Coronary artery (tissue), 2 donors: ENCODE measurements around the gene PPARGC1A.

Experiments
- DNase-seq: peaks from one replicate; pipeline ENCODE4 v3.0.0-alpha.2; 2017; ENCODE audit warnings: low spot score
- H3K27ac ChIP-seq, 2 donors: fragments of 200-600 bp; sonication (generic); one replicate each; pipeline ENCODE4 v1.5.1; 2016 to 2019
- H3K4me3 ChIP-seq: fragments of 200-600 bp; sonication (generic); 2 replicates; pipeline ENCODE4 v1.5.1; 2016; ENCODE audit warnings: mild to moderate bottlenecking, moderate library complexity
- TF ChIP-seq, protein P1 (sequence below): fragments of 200-600 bp; sonication (generic); IDR thresholded peaks from one replicate; pipeline ENCODE4 v1.5.1; 2019; ENCODE audit warnings: antibody characterized with exemption

Gene PPARGC1A

DNA sequence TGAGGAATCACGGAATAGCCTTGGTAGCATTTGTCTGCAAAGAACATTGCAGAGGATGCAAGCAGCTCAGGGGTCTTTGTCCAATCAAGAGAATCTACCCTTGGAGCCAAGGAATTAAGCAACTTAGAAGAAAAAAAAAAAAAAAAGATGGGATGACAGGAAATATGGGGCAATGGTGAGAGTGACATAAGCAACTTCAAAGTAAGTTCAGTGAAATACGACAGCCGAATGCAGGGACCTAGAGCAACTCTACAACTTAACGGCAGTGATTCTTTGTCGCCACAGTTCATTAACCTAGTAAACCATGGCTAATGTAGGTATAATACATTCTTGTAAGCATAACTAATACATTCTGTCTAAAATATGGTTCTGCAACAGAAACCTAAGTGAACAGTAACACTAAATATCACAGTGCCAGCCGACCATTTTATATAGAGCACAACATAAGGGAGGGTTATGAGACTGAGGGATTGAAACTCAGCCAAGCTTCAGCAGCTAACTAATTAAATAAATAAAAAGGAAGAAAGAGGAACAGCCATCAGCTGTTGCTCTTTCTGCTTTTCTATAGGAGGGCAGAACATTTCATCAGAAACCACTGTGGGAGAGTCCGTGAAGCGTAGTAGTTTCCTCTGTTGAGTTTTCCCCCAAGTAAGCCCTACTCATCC is 74.7 kb downstream of the PPARGC1A start:
- no peak for DNase-seq
- Histone ChIP-seq H3K4me3 (no peak overlapping the region), H3K27ac (no peak overlapping the region)
- TF ChIP-seq, protein P1, sequence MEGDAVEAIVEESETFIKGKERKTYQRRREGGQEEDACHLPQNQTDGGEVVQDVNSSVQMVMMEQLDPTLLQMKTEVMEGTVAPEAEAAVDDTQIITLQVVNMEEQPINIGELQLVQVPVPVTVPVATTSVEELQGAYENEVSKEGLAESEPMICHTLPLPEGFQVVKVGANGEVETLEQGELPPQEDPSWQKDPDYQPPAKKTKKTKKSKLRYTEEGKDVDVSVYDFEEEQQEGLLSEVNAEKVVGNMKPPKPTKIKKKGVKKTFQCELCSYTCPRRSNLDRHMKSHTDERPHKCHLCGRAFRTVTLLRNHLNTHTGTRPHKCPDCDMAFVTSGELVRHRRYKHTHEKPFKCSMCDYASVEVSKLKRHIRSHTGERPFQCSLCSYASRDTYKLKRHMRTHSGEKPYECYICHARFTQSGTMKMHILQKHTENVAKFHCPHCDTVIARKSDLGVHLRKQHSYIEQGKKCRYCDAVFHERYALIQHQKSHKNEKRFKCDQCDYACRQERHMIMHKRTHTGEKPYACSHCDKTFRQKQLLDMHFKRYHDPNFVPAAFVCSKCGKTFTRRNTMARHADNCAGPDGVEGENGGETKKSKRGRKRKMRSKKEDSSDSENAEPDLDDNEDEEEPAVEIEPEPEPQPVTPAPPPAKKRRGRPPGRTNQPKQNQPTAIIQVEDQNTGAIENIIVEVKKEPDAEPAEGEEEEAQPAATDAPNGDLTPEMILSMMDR, result no peak

DNA sequence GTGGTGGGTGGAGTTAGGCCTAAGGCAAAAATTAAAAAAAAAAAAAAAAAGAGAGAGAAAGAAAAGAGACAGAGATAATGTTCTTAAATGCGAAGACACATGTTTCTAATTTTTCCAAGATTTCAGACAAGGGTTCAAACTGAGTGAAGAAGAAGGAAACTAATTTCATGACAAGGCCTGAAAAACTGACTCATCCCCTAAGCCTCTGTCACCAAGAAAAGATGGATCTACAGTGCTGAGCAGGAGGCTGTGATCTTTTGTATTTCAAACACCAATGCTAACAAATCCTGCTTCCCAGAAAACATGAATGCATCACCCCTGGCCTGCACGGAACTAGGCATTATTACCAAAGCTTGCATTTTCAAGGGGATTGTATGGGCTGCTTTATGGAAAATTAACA is 75.3 kb downstream of the PPARGC1A start:
- DNase-seq, result no peak
- Histone ChIP-seq H3K4me3 (no peak overlapping the region), H3K27ac (no peak overlapping the region)
- TF ChIP-seq, protein P1, result no peak

DNA sequence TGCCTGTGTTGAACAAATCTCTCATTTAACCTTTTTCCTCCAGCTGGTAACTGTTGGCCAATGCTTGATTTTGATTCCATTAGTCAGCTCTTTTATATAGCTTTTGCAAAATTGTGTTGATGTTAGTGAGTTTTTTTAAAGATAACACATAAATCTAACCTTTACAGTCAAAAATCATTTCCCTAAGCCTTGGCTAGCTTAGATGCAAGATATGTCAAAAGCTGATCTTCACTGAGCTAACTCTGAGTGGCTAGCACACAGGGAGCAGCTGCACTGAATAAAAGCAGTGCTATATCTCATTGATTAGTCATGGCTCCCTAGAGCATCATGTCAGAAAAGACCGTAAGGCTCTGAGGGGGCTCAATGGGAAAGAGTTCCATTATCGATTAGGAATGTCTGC is 78.7 kb downstream of the PPARGC1A start:
- no peak overlapping the region for H3K27ac ChIP-seq
- no peak for DNase-seq
- no peak overlapping the region for H3K4me3 ChIP-seq
- TF ChIP-seq, protein P1, result no peak

DNA sequence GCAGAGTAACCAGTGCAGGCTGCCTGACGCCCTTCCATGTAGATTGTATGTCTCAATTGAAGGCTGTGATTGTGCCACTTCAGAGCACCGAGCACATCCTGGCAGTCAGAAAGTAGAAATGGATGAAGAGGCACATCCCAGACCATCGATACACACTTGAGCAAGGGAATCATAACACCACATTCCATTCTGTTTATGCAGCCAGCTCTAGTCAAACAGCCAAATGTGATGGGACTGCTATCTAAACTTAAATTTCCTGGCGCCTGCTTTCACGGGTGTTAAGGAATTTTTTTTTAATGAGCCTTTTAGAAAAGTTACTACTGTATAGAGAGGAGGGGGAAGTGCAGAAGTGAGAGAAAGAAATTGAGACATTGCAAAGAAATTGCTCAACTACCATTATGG is 84.4 kb downstream of the PPARGC1A start:
- TF ChIP-seq, protein P1, result no peak
- no peak overlapping the region for H3K4me3 ChIP-seq
- no peak overlapping the region for H3K27ac ChIP-seq
- DNase-seq, result no peak

DNA sequence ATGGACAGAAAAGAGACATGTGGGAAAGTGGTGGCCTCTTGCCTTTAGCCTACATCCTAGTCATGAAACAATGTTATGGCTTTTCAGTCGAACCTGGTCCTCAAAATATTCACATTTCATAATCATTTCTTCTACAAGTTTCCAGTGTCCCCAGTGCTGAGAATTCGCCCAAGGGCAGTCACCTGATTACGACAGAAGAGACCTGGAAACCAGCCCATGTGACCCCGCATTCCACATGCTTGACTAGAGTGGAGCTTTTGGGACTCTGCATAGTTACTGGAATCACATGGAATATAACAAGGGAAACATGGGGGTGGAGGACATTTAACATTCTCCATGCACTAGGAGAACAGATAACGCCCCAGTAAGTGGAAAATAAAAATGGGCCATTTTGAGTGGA is 100.1 kb downstream of the PPARGC1A start:
- peak overlapping the region in 1 of 2 donors; percentile 60 for H3K27ac ChIP-seq
- no peak overlapping the region for H3K4me3 ChIP-seq
- peak; percentile 86 for DNase-seq
- TF ChIP-seq, protein P1, result no peak

DNA sequence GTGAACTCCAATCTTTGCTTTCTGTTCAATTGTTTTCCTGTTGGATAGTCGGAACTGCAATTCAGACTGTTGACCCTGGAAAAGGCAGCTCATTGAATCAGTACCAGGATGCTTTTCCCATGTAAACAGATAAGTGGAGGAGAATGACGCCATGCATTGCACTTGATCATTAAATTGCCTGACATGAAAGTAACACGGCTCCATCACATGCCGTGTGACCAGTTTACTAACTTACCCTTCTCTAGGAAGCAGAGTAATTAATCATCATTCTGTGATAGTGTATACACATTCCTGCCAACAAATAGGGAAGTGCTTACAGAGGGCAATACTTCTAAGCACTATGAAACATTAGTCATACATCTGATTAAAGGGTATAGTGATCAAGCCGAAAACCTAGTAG is 101.4 kb downstream of the PPARGC1A start:
- no peak overlapping the region for H3K27ac ChIP-seq
- TF ChIP-seq, protein P1, result no peak
- DNase-seq, result no peak
- H3K4me3 ChIP-seq, result no peak overlapping the region

DNA sequence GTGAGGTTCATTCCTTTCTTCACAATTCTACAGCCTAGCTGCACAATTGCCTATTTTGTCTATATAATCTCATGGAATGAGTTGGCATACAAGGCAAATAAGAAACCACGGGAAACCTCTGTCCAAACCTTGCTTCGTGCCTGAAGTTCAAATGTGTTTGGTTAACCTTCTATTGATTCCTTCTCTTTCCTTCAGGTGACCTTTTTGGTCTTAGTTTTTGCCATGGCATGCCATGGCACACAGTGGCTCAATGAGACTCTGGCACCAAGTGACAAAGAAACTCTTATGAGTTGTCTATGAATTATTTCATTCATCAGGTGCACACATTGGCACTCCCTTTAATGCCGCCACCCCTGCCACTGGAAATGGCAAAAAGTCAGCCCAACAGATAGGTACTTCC is 101.8 kb downstream of the PPARGC1A start:
- Histone ChIP-seq H3K4me3 (no peak overlapping the region), H3K27ac (no peak overlapping the region)
- TF ChIP-seq, protein P1, result no peak
- no peak for DNase-seq
